ENCODE measurements around the gene ZGRF1. TPM values are rescaled to one million over a fixed set of nuclear protein-coding genes. Genes with fewer than 3 reads are reported as not detected.

The ZGRF1 gene
- total RNA-seq, 1 experiment from 2014 or later = 21.4 TPM

DNA sequence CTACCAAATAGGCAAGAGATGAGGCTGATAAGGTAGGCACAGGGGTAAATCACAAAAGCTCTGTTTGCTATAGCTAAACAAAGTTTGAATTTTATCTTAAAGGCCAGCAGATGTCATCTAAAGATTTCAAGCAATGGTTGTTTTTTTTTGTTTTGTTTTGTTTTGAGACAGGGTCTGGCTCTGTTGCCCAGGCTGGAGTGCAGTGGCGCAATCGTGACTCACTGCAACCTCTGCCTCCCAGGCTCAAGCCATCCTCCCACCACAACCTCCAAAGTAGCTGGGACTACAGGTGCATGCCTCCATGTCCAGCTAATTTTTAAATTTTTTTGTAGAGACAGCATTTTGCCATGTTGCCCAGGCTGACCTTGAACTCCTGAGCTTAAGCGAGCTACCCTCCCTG is 77.7 kb downstream of the ZGRF1 start:
- Histone ChIP-seq H3K79me2 (ENCODE audit: insufficient read depth, low read length) (no peaks in the 10 kb centered on the region), H3K9ac (ENCODE audit: low read length) (no peak overlapping the region), H3K4me2 (ENCODE audit: low read length) (no peak overlapping the region), H2AFZ (ENCODE audit: low read depth, low read length, poor library complexity, severe bottlenecking) (no peak overlapping the region), H3K36me3 (ENCODE audit: control insufficient read depth in 1 of 2, insufficient read depth in 2 of 2, low read length in 2 of 2) (no peaks in the 10 kb centered on the region), H3K4me1 (ENCODE audit: control insufficient read depth in 1 of 2, insufficient read depth in 2 of 2, low read length in 2 of 2) (no peaks in the 10 kb centered on the region), H3K9me3 (ENCODE audit: control insufficient read depth in 1 of 2, insufficient read depth in 1 of 2, low read depth in 1 of 2, low read length in 2 of 2) (no peaks in the 10 kb centered on the region), H4K20me1 (ENCODE audit: insufficient read depth) (no peaks in the 10 kb centered on the region), H3K27ac (ENCODE audit: low read depth, low read length) (no peak overlapping the region), H3K27me3 (ENCODE audit: insufficient read depth, low read length) (no peaks in the 10 kb centered on the region), H3K4me3 (replicated peaks in 1 of 2; ENCODE audit: low read depth in 1 of 2, low read length in 2 of 2) (no peak overlapping the region), H3K9me2 (ENCODE audit: insufficient read depth) (no peaks in the 10 kb centered on the region)
- BruUV-seq (replicated peaks) = no TSS peak
- TF ChIP-seq ZNF274 (IDR thresholded peaks at IDR 0.05; ENCODE audit: low read depth, low read length) (no peak), SRF (IDR thresholded peaks at IDR 0.05; ENCODE audit: low read depth) (no peak), ELF1 (IDR thresholded peaks at IDR 0.05; ENCODE audit: borderline replicate concordance, low read depth) (no peak), CEBPB (IDR thresholded peaks at IDR 0.05; ENCODE audit: low read depth) (no peak), FOSL1 (IDR thresholded peaks at IDR 0.05; ENCODE audit: low read depth) (no peak), CBX3 (IDR thresholded peaks at IDR 0.05; ENCODE audit: low read depth) (no peak), POLR2AphosphoS5 (IDR thresholded peaks at IDR 0.05; ENCODE audit: low read depth, low read length) (no peak), SP1 (IDR thresholded peaks at IDR 0.05; ENCODE audit: low read depth) (no peak), SIN3A (IDR thresholded peaks at IDR 0.05; ENCODE audit: low read depth) (no peak), EGR1 (IDR thresholded peaks at IDR 0.05; ENCODE audit: low read depth) (no peak), EZH2 (IDR thresholded peaks at IDR 0.05) (no peak), ZFX (IDR thresholded peaks at IDR 0.05) (no peak), EZH2phosphoT487 (IDR thresholded peaks at IDR 0.05; ENCODE audit: borderline replicate concordance) (no peak), YY1 (IDR thresholded peaks at IDR 0.05; ENCODE audit: extremely low read depth, insufficient replicate concordance, low read depth, low read length) (no peak)
- TF ChIP-seq, protein P1, sequence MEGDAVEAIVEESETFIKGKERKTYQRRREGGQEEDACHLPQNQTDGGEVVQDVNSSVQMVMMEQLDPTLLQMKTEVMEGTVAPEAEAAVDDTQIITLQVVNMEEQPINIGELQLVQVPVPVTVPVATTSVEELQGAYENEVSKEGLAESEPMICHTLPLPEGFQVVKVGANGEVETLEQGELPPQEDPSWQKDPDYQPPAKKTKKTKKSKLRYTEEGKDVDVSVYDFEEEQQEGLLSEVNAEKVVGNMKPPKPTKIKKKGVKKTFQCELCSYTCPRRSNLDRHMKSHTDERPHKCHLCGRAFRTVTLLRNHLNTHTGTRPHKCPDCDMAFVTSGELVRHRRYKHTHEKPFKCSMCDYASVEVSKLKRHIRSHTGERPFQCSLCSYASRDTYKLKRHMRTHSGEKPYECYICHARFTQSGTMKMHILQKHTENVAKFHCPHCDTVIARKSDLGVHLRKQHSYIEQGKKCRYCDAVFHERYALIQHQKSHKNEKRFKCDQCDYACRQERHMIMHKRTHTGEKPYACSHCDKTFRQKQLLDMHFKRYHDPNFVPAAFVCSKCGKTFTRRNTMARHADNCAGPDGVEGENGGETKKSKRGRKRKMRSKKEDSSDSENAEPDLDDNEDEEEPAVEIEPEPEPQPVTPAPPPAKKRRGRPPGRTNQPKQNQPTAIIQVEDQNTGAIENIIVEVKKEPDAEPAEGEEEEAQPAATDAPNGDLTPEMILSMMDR (IDR thresholded peaks at IDR 0.05 in 2 of 3, conservative IDR thresholded peaks at IDR 0.05 in 1 of 3; ENCODE audit: borderline replicate concordance in 1 of 3, insufficient read depth in 1 of 3, low read depth in 2 of 3, low read length in 2 of 3) = no peak
- TF ChIP-seq, protein P2, sequence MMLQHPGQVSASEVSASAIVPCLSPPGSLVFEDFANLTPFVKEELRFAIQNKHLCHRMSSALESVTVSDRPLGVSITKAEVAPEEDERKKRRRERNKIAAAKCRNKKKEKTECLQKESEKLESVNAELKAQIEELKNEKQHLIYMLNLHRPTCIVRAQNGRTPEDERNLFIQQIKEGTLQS (IDR thresholded peaks at IDR 0.05) = no peak
- RAD21 ChIA-PET (ENCODE audit: low non-redundant PET in 1 of 2, low total read pairs in 2 of 2, uncharacterized antibody in 2 of 2, unreplicated experiment in 2 of 2) = no interaction called here
- ATAC-seq (no peak), DNase-seq (ENCODE audit: low read depth, low spot score) (no peak)
- intact Hi-C loops (cut with micrococcal nuclease) = no loop called here
- POLR2A ChIA-PET = no interaction called here
- CTCF ChIA-PET = no interaction called here

All from HCT116 (cell line).